Left kidney (tissue), 1 donor: Measurements from ENCODE around the gene OGFOD2. TPM values are rescaled to one million over a fixed set of nuclear protein-coding genes. Genes with fewer than 3 reads are reported as not detected.

Experiments used
- polyA plus RNA-seq: library from polyadenylated mRNA; unstranded; fragments of 120-200 nt; gene quantifications from one replicate; pipeline ENCODE4 v1.2.1, GENCODE V29; 2013; ENCODE audit not compliant: insufficient read length

OGFOD2 gene
- polyA plus RNA-seq, 1 donor: 14.5 TPM

Other genes starting within 250 kb of the OGFOD2 start
- gene HCAR1, start 244.4 kb upstream of the OGFOD2 start, polyA plus RNA-seq: 3.0 TPM
- 110 TPM for gene DENR, start 222.4 kb upstream of the OGFOD2 start, polyA plus RNA-seq
- gene CCDC62, start 200.7 kb upstream of the OGFOD2 start, polyA plus RNA-seq: 0.60 TPM
- 82.4 TPM for gene HIP1R, start 139.8 kb upstream of the OGFOD2 start, polyA plus RNA-seq
- 23.3 TPM for gene VPS37B, start 79.1 kb upstream of the OGFOD2 start, polyA plus RNA-seq
- 8.4 TPM for gene ABCB9, start 8.8 kb upstream of the OGFOD2 start, polyA plus RNA-seq
- 152 TPM for gene ARL6IP4, start 5.4 kb downstream of the OGFOD2 start, polyA plus RNA-seq
- 6.5 TPM for gene PITPNM2, start 175.8 kb downstream of the OGFOD2 start, polyA plus RNA-seq